Left lung (tissue), 10 donors: ENCODE results near the gene LAMC1. TPM values are rescaled to one million over a fixed set of nuclear protein-coding genes. Genes with fewer than 3 reads are reported as not detected.

Experiments
- ATAC-seq: fragments of 200-7000 bp; cut with Tn5 transposase; one replicate; pipeline ENCODE4 v1.9.1; 2020; ENCODE audit warnings: moderate library complexity
- DNase-seq, 4 donors: peaks; one replicate each; pipeline ENCODE4 v3.0.0-alpha.2; 2013 to 2020
- H3K27ac ChIP-seq, 2 donors: fragments of 200-600 bp; sonication (generic) in 1 of 2; one replicate each; pipeline versions ENCODE4 v1.5.0 to v1.8.0; 2020 to 2021
- H3K27me3 ChIP-seq, 2 donors: fragments of 200-600 bp; sonication (generic) in 1 of 2; one replicate each; pipeline versions ENCODE4 v1.5.0 to v1.8.0; 2020 to 2021
- H3K36me3 ChIP-seq, 2 donors: fragments of 200-600 bp; sonication (generic) in 1 of 2; one replicate each; pipeline versions ENCODE4 v1.5.0 to v1.8.0; 2020 to 2021
- H3K4me1 ChIP-seq, 2 donors: fragments of 200-600 bp; one replicate each; pipeline ENCODE4 v1.8.0; 2021
- H3K4me3 ChIP-seq, 2 donors: fragments of 200-600 bp; sonication (generic) in 1 of 2; one replicate each; pipeline versions ENCODE4 v1.5.0 to v1.8.0; 2020 to 2021; ENCODE audit warnings: mild to moderate bottlenecking in 1 of 2
- H3K9me3 ChIP-seq, 2 donors: fragments of 200-600 bp; sonication (generic) in 1 of 2; one replicate each; pipeline versions ENCODE4 v1.5.0 to v1.8.0; 2020 to 2021
- CTCF ChIP-seq, 2 donors: fragments of 200-600 bp; sonication (generic) in 1 of 2; IDR thresholded peaks; one replicate each; pipeline versions ENCODE4 v1.5.0 to v1.8.0; 2021; ENCODE audit warnings: antibody characterized with exemption in 2 of 2
- intact Hi-C, 2 donors: fragments of 100-400 bp; cut with DNase I; formaldehyde crosslinking; loops; one replicate each; pipeline versions ENCODE4 v1.11.2 to v1.14.2; 2022
- polyA plus RNA-seq, 6 donors: library from polyadenylated mRNA; unstranded; fragments of 120-200 nt; gene quantifications; one replicate each; pipeline ENCODE4 v1.2.1, GENCODE V29; 2013; ENCODE audit not compliant: insufficient read length in 6 of 6
- total RNA-seq, 2 donors: library from RNA; stranded (reverse); fragmentation: NEBNext Ultra II Directional; extraction: Animal tissue kit (Norgen Biotek cat#: 25700); gene quantifications; one replicate each; pipeline ENCODE4 v1.2.1, GENCODE V29; 2021
- donor health status: DM: no; HTN: yes; CAD: no.
- donor health status: DM: no; HTN: no; CAD: no.

Gene LAMC1
- total and polyA plus RNA-seq, 8 donors, result 144 to 357 (median 321) TPM

- Histone ChIP-seq H3K4me1 (peaks cover 20 to 21% of the 10 kb centered on the region in 2 donors), H3K27me3 (no peaks in the 10 kb centered on the region), H3K9me3 (no peaks in the 10 kb centered on the region), H3K27ac (no peak overlapping the region), H3K36me3 (no peaks in the 10 kb centered on the region), H3K4me3 (no peak overlapping the region)
- intact Hi-C loops, result no loop called here
- TF ChIP-seq CTCF (IDR thresholded peaks at IDR 0.05), result no peak
- ATAC-seq (peak; percentile 54), DNase-seq (peak in 1 of 4 donors; percentile 55)
Measured at GRCh38 chr1:183089025-183089639, 65.9 kb downstream of the LAMC1 start.

GRCh38 chr1:183090391-183091006 is 67.3 kb downstream of the LAMC1 start:
- Histone ChIP-seq H3K4me1 (peaks cover 20 to 21% of the 10 kb centered on the region in 2 donors), H3K27me3 (no peaks in the 10 kb centered on the region), H3K36me3 (no peaks in the 10 kb centered on the region), H3K27ac (peak overlapping the region; percentile 19 to 49), H3K4me3 (no peak overlapping the region), H3K9me3 (no peaks in the 10 kb centered on the region)
- DNase-seq (peak in 2 of 4 donors; percentile 74 to 85), ATAC-seq (peak; percentile 48)
- intact Hi-C loops, result no loop called here
- TF ChIP-seq CTCF (IDR thresholded peaks at IDR 0.05), result no peak

- DNase-seq, result no peak
- Histone ChIP-seq H3K36me3 (no peaks in the 10 kb centered on the region), H3K4me1 (peaks cover 20 to 22% of the 10 kb centered on the region in 2 donors), H3K27ac (no peak overlapping the region), H3K4me3 (no peak overlapping the region), H3K9me3 (no peaks in the 10 kb centered on the region), H3K27me3 (no peaks in the 10 kb centered on the region)
- intact Hi-C loops, result no loop called here
- no peak for ATAC-seq
- no peak for TF ChIP-seq CTCF (IDR thresholded peaks at IDR 0.05)
Measured at GRCh38 chr1:183091181-183091580, 68.0 kb downstream of the LAMC1 start.

- no peak overlapping the region for H3K27ac ChIP-seq
- no peak for ATAC-seq
- intact Hi-C loops, result no loop called here
Measured at GRCh38 chr1:183092350-183092749, 69.1 kb downstream of the LAMC1 start.

More at GRCh38 chr1:183092350-183092749, 69.1 kb downstream of the LAMC1 start:
- H3K9me3 ChIP-seq, result no peaks in the 10 kb centered on the region
- peaks cover 20 to 30% of the 10 kb centered on the region in 2 donors for H3K4me1 ChIP-seq
- DNase-seq, result no peak
- no peaks in the 10 kb centered on the region for H3K36me3 ChIP-seq
- TF ChIP-seq CTCF (IDR thresholded peaks at IDR 0.05), result no peak
- H3K27me3 ChIP-seq, result no peaks in the 10 kb centered on the region
- H3K4me3 ChIP-seq, result no peak overlapping the region
